Endometrium (tissue), 2 donors: ENCODE results near the gene KCNA2.

ENCODE experiments used
- FAIRE-seq: peaks from 2 replicates; lab custom pipeline; 2012; peaks lifted over from hg19 to GRCh38; lab: Jason Lieb, UNC
- donor health status: control.
- donor health status: control.

KCNA2 gene

DNA sequence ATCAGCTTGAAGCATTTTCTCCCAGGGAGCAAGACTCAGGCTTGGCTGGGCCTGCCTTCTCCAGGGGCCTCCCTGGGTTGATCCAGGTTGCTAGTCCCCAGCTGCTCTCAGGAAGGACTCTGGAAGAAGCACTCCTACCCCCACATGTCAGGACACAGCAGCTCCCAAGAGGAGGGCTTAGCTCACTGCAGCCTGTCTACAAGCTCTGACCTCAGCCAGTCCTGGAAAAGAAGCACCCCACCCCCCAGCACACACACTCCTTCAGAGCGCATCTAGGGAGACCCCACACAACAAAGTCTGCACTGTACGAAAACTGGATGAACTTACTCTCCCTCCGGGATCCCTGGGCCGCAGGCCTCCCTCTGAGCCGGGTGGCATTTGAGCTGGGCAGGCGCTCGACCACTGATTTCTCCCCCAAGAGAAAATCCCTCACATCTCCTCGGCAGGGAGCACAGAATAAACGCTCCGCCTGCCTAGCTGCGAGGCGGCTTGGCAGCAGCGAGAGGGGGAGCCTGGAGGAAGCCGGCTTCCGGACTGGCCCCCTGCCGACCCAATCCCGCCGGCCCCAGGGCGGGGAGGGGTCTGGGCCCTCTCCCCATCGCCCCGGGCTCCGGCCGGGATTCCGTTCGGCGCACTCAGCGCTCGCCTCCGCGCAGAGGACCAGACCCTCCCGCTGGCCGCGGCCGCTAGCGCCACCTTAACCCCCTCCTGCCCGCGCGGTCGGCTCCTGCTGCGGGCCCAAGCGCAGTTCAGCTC, at the start of gene KCNA2:
TSS of gene KCNA2 (minus strand) at position 458 of the 756 bp plus-strand sequence. CDS start 1,576 bp downstream, outside the sequence.
- FAIRE-seq: no peak

- FAIRE-seq: no peak
These were observed 44.5 kb upstream of the KCNA2 start for GRCh38 chr1:110650609-110651008.

DNA sequence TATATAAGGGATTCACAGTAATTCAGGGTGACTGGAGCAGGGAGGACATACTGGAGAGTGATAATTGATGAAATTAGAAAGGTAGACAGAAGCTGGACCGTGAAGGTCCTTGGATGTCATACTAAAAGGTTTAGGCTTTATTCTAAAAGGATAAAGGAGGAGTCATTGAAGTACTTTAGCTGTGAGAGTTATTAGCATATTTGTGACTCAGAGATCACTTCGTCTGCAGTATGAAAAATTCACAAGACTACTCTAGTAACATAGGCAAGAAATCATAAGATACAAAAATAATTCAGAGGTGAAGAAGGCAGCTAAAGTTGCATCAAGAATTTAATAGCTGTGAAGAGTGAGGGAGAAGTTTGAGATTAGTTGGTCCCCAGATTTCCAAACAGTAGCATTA, 42.3 kb upstream of the KCNA2 start:
- FAIRE-seq: no peak

DNA sequence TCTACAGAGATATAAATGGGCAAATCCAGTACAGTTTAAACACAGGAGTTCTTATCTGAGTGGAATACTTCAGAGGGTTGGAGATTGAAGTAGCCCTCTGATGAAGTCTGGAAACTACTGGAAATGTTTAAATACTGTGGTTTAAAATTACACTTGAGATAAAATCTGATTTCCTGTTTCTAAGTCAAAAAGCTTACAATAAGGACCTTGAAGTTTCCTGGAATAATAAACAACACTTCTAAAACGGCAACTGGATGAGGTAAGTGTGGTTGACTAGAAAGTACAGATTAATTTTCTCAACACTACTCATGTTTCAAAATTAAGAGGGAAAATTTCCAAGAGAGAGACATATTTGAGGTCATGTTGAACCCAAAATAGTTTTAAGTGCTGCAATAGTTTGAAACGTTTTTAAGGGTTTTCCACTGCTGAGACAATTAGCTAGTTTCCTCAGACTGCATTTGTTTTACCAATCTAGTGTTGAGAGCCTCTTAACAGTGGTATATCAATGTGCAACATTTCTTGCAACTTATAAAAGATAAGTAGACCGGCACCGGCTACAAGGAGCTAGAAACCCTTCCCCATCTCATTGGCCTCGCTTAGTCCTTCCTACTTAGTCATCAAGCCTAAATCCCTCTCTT, 41.2 kb upstream of the KCNA2 start:
- peak; percentile 98 for FAIRE-seq

DNA sequence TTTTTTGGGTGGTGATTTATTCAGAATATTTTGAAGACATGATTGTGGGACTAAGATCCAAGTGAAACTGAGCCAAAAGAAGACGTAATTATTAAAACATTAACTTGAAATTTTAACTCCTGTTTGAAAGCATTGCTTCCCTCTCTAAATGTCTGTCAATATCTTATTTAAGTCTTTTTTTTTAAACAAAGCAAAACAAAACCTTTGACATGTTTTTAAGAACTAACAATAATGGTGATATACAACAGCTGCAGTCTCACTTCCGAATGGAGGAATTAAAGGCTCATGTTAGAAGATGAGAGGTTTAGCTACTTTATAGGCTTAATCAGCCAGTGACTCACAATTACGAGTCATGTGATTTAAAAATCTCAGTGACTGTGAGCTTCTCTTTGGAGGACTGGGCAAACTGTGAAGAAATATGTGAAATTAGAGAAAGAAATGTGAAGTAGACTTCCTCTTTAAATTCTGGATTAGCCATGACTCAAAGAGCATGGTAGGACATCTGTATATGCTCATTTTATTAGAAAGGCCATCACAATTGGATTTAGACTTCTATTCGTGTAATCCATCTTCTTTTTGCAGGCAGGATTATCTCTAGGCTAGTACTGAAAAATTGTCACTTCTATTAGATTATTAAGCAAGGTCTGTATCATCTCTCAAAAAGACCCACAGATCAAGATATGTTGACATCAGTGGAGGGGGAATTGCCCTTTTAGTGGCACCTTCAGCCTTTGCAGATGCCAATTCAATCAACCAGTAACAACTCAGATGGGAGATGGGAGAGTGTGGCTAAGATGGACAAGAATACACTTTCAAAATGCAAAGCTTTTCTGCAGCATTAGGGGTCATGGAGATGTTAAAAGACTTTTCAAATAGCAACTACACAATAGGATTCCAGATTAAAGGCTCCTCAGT, 39.9 kb upstream of the KCNA2 start:
- FAIRE-seq: peak; percentile 81

DNA sequence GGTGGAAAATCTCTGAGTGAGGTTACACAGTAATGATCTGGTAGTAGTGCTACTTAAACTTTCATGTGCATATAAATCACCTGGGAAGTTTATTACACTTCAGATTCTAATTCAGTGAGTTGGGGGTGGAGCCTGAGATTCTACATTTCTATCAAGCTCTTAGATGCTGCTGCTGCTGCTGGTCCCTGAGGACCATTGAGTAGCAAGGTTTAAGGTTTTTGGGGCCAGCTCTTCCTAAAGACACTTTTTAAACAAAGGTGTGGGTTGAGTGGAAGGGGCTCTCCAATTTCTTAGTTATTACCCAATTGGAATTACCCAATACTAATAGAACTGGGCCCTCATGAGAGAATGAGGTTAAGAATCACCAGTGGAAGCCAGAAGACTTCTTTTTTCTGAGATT, 39.1 kb upstream of the KCNA2 start:
- FAIRE-seq: no peak

- no peak for FAIRE-seq
These were observed 37.8 kb upstream of the KCNA2 start for GRCh38 chr1:110643879-110644472.

- FAIRE-seq: no peak
These were observed 33.7 kb upstream of the KCNA2 start for GRCh38 chr1:110639724-110640386.

DNA sequence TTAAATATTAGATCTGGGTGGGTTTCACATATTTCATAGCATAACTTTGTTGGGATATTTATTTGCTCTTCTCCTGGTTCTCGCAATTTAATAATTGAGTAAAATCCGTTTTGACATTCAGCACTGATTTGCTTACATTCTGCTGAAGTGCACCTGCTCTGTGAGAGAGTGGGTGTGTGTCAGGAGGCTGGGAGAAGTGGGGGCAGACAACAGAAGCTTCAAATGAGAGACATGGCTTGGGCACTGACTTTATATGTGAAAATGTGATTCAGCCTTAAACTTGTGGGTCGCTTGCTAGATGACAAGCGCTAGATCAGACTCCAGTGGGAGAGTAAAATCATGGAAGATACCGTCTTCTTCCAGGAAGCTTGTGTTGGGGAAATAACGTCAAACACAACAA, 32.4 kb upstream of the KCNA2 start:
- FAIRE-seq: no peak

DNA sequence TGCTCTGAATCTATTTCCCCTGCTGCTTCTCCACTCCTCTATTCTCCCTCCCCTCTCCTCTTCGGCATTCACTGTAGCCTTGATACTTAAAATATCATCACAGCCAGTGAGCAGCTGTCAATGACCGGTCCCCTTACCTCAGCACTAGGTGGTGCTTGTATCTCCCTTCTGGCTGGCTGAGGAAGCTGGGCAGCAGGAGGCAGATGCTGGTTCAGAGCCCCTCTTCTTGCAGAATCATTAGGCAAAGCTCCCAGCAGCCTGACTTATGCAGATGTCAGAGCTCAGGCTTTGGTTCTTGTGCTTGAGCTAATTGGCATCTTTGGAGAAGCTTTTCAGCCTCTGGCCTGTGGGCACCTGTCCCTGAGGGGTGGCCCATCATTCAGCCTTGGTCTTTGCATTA, 31.9 kb upstream of the KCNA2 start:
- FAIRE-seq: no peak

- no peak for FAIRE-seq
These were observed 31.3 kb upstream of the KCNA2 start for GRCh38 chr1:110637475-110637874.

GRCh38 chr1:110636149-110636935, 30.2 kb upstream of the KCNA2 start:
- FAIRE-seq: no peak

DNA sequence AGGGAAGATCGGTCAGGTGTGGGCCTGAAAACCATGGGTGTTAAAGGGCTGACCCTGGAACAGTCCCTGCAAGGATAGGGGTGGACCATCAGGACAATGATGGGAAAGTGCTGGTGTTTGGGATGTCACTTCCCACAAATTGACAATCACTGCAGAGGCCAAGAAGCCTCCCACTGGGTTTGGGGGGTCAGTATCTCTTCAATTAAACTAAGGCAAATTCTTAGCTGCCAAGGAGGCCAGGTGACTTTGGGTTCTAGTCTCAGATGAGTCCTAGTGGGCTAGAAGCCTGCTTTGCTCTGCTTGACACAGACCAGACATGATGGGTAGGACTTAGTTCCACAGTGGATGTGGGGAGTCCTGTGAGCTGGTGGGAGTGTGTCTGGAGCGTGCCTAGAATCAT, 29.3 kb upstream of the KCNA2 start:
- FAIRE-seq: no peak

GRCh38 chr1:110634455-110635311, 28.5 kb upstream of the KCNA2 start:
- FAIRE-seq: no peak

GRCh38 chr1:110634086-110634454, 27.9 kb upstream of the KCNA2 start:
- FAIRE-seq: no peak

GRCh38 chr1:110633646-110634030, 27.5 kb upstream of the KCNA2 start:
- FAIRE-seq: no peak

GRCh38 chr1:110631836-110632620, 25.9 kb upstream of the KCNA2 start:
- FAIRE-seq: no peak

GRCh38 chr1:110630839-110631663, 24.9 kb upstream of the KCNA2 start:
- no peak for FAIRE-seq
